ENCODE results near the gene MAML3.

The MAML3 gene

GRCh38 chr4:140126261-140126660, 27.7 kb downstream of the MAML3 start:
- DNase-seq (ENCODE audit: low spot score), result no peak

- no peak for DNase-seq (ENCODE audit: low spot score)
These were observed 28.6 kb downstream of the MAML3 start for GRCh38 chr4:140125374-140125773.

- DNase-seq (ENCODE audit: low spot score), result no peak
These were observed 30.2 kb downstream of the MAML3 start for GRCh38 chr4:140123666-140124377.

GRCh38 chr4:140122891-140123290, 31.1 kb downstream of the MAML3 start:
- no peak for DNase-seq (ENCODE audit: low spot score)

GRCh38 chr4:140121646-140122045, 32.3 kb downstream of the MAML3 start:
- DNase-seq (ENCODE audit: low spot score), result no peak

- no peak for DNase-seq (ENCODE audit: low spot score)
These were observed 34.9 kb downstream of the MAML3 start for GRCh38 chr4:140118931-140119640.

- no peak for DNase-seq (ENCODE audit: low spot score)
These were observed 36.0 kb downstream of the MAML3 start for GRCh38 chr4:140117947-140118346.

GRCh38 chr4:140116442-140117104, 37.4 kb downstream of the MAML3 start:
- DNase-seq (ENCODE audit: low spot score), result peak; percentile 27

GRCh38 chr4:140115140-140115539, 38.8 kb downstream of the MAML3 start:
- no peak for DNase-seq (ENCODE audit: low spot score)

GRCh38 chr4:140113653-140114052, 40.3 kb downstream of the MAML3 start:
- no peak for DNase-seq (ENCODE audit: low spot score)

GRCh38 chr4:140112576-140112975, 41.4 kb downstream of the MAML3 start:
- DNase-seq (ENCODE audit: low spot score), result no peak

GRCh38 chr4:140111256-140111655, 42.7 kb downstream of the MAML3 start:
- no peak for DNase-seq (ENCODE audit: low spot score)

GRCh38 chr4:140110542-140111215, 43.3 kb downstream of the MAML3 start:
- no peak for DNase-seq (ENCODE audit: low spot score)

GRCh38 chr4:140109737-140110136, 44.2 kb downstream of the MAML3 start:
- no peak for DNase-seq (ENCODE audit: low spot score)

GRCh38 chr4:140109292-140109691, 44.7 kb downstream of the MAML3 start:
- no peak for DNase-seq (ENCODE audit: low spot score)

- DNase-seq (ENCODE audit: low spot score), result no peak
These were observed 45.2 kb downstream of the MAML3 start for GRCh38 chr4:140108713-140109230.

GRCh38 chr4:140108243-140108642, 45.7 kb downstream of the MAML3 start:
- DNase-seq (ENCODE audit: low spot score), result no peak

- DNase-seq (ENCODE audit: low spot score), result no peak
These were observed 47.6 kb downstream of the MAML3 start for GRCh38 chr4:140106289-140106844.

GRCh38 chr4:140105436-140105835, 48.5 kb downstream of the MAML3 start:
- peak; percentile 62 for DNase-seq (ENCODE audit: low spot score)

- no peak for DNase-seq (ENCODE audit: low spot score)
These were observed 50.3 kb downstream of the MAML3 start for GRCh38 chr4:140103676-140104075.

GRCh38 chr4:140102421-140102820, 51.6 kb downstream of the MAML3 start:
- no peak for DNase-seq (ENCODE audit: low spot score)

- no peak for DNase-seq (ENCODE audit: low spot score)
These were observed 53.2 kb downstream of the MAML3 start for GRCh38 chr4:140100771-140101170.

Data from COLO829 (cell line).